HepG2 (cell line): ENCODE results near the gene INO80B. TPM values are rescaled to one million over a fixed set of nuclear protein-coding genes. Genes with fewer than 3 reads are reported as not detected.
A peak's percentile ranks its signal among the peaks of the same experiment; 100 is the strongest.

Experiments
- CERS6 ChIP-seq: sonication (generic); formaldehyde crosslinking; IDR thresholded peaks from 2 replicates; pipeline ENCODE4 v1.5.0; 2020; ENCODE audit warnings: missing genetic modification reagents
- DNMT1 ChIP-seq: sonication (generic); formaldehyde crosslinking; IDR thresholded peaks from 2 replicates; pipeline ENCODE4 v1.5.1; 2020; ENCODE audit warnings: mild to moderate bottlenecking, missing genetic modification reagents
- HDAC1 ChIP-seq: sonication (generic); formaldehyde crosslinking; IDR thresholded peaks from 2 replicates; pipeline ENCODE4 v1.5.1; 2020; ENCODE audit warnings: mild to moderate bottlenecking, missing genetic modification reagents
- HES4 ChIP-seq: sonication (generic); formaldehyde crosslinking; IDR thresholded peaks from 2 replicates; pipeline ENCODE4 v1.9.0; 2021; ENCODE audit warnings: mild to moderate bottlenecking, missing genetic modification reagents, borderline replicate concordance
- JDP2 ChIP-seq: sonication (generic); formaldehyde crosslinking; IDR thresholded peaks from 2 replicates; pipeline ENCODE4 v1.8.1; 2022; ENCODE audit warnings: missing genetic modification reagents, borderline replicate concordance
- LRRFIP1 ChIP-seq: sonication (generic); formaldehyde crosslinking; conservative IDR thresholded peaks from 2 replicates; pipeline ENCODE4 v1.4.0; 2020; ENCODE audit warnings: missing genetic modification reagents
- MYC ChIP-seq: sonication (generic); formaldehyde crosslinking; IDR thresholded peaks from 2 replicates; pipeline ENCODE4 v1.9.0; 2021; ENCODE audit warnings: missing genetic modification reagents, borderline replicate concordance
- RNF2 ChIP-seq: fragments of 450-650 bp; conservative IDR thresholded peaks from 2 replicates; pipeline ENCODE4 v1.6.1; 2016; ENCODE audit warnings: low read depth
- SP1 ChIP-seq, 2 experiments: fragments of 450-650 bp in 1 of 2; sonication (generic) in 1 of 2; formaldehyde crosslinking in 1 of 2; IDR thresholded peaks; 2 replicates each; pipeline versions ENCODE4 v1.4.0 to v1.6.1; 2016 to 2020; ENCODE audit warnings: missing genetic modification reagents in 1 of 2
- SP4 ChIP-seq: sonication (generic); formaldehyde crosslinking; IDR thresholded peaks from 2 replicates; pipeline ENCODE4 v1.8.1; 2023; ENCODE audit warnings: mild to moderate bottlenecking, missing genetic modification reagents
- TCF7L2 ChIP-seq: IDR thresholded peaks from 2 replicates; pipeline ENCODE4 v1.6.1; 2011; ENCODE audit warnings: mild to moderate bottlenecking, low read depth, low read length, moderate library complexity
- ZNF124 ChIP-seq: sonication (generic); formaldehyde crosslinking; IDR thresholded peaks from 2 replicates; pipeline ENCODE4 v1.4.0; 2020; ENCODE audit warnings: missing genetic modification reagents
- ZNF253 ChIP-seq: sonication (generic); formaldehyde crosslinking; IDR thresholded peaks from 2 replicates; pipeline ENCODE4 v1.8.0; 2022; ENCODE audit warnings: mild to moderate bottlenecking, missing genetic modification reagents, borderline replicate concordance
- ZNF256 ChIP-seq: sonication (generic); formaldehyde crosslinking; conservative IDR thresholded peaks from 2 replicates; pipeline ENCODE4 v1.4.0; 2020; ENCODE audit warnings: missing genetic modification reagents
- ZNF263 ChIP-seq: sonication (generic); formaldehyde crosslinking; IDR thresholded peaks from 2 replicates; pipeline ENCODE4 v1.4.0; 2020; ENCODE audit warnings: missing genetic modification reagents
- ZNF264 ChIP-seq: sonication (generic); formaldehyde crosslinking; IDR thresholded peaks from 2 replicates; pipeline ENCODE4 v1.4.0; 2020; ENCODE audit warnings: missing genetic modification reagents
- ZNF282 ChIP-seq: fragments of 450-650 bp; IDR thresholded peaks from 2 replicates; pipeline ENCODE4 v1.6.1; 2018; ENCODE audit not compliant: partially characterized antibody
- ZNF296 ChIP-seq: sonication (generic); formaldehyde crosslinking; conservative IDR thresholded peaks from 2 replicates; pipeline ENCODE4 v1.5.0; 2020; ENCODE audit warnings: mild to moderate bottlenecking, missing genetic modification reagents
- ZNF326 ChIP-seq: sonication (generic); formaldehyde crosslinking; IDR thresholded peaks from 2 replicates; pipeline ENCODE4 v1.4.0; 2020; ENCODE audit warnings: missing genetic modification reagents, borderline replicate concordance
- ZNF451 ChIP-seq: sonication (generic); formaldehyde crosslinking; IDR thresholded peaks from 2 replicates; pipeline ENCODE4 v1.5.0; 2020; ENCODE audit warnings: mild to moderate bottlenecking, missing genetic modification reagents
- ZNF530 ChIP-seq: sonication (generic); formaldehyde crosslinking; IDR thresholded peaks from 2 replicates; pipeline ENCODE4 v1.5.0; 2020; ENCODE audit warnings: low read depth, mild to moderate bottlenecking, missing genetic modification reagents
- ZNF607 ChIP-seq: sonication (generic); formaldehyde crosslinking; IDR thresholded peaks from 2 replicates; pipeline ENCODE4 v1.5.1; 2020; ENCODE audit warnings: missing genetic modification reagents, mild to moderate bottlenecking, borderline replicate concordance
- ZNF839 ChIP-seq: sonication (generic); formaldehyde crosslinking; IDR thresholded peaks from 2 replicates; pipeline ENCODE4 v1.4.0; 2020; ENCODE audit warnings: missing genetic modification reagents, mild to moderate bottlenecking, borderline replicate concordance
- ZNF879 ChIP-seq: sonication (generic); formaldehyde crosslinking; IDR thresholded peaks from 2 replicates; pipeline ENCODE4 v1.8.1; 2023; ENCODE audit warnings: missing genetic modification reagents
- polyA plus RNA-seq, 8 experiments: library from polyadenylated mRNA; depleted of rRNA in 3 of 8; stranded (reverse) in 7 of 8; unstranded in 1 of 8; fragments of >200 nt; fragmentation: Illumina TruSeq in 4 of 8; extraction: Trizol in 4 of 8; gene quantifications; 2 replicates each; pipeline versions ENCODE4 v1.2.1 to v1.2.3, GENCODE V29; 2011 to 2016; ENCODE audit warnings: low read depth in 4 of 8, missing spikeins in 1 of 8, mixed read lengths in 1 of 8; ENCODE audit not compliant: insufficient read depth in 1 of 8
- total RNA-seq, 5 experiments: library from RNA; depleted of rRNA; stranded (reverse); fragments of >200 nt; fragmentation: Illumina TruSeq; extraction: Trizol; gene quantifications; 2 replicates each; pipeline ENCODE4 v1.2.3, GENCODE V29; 2016; ENCODE audit warnings: low read depth in 1 of 5

The INO80B gene
- total and polyA plus RNA-seq, 2 of the 13 experiments (the other 11 are each of a cell fraction or from before 2014, with no cell fraction given): 6.2 to 14.5 TPM

GRCh38 chr2:74440378-74441169 is 14.3 kb upstream of the INO80B start (continued):
- TF ChIP-seq ZNF282: no peak
- TF ChIP-seq LRRFIP1 (CRISPR knock-in tag): no peak
- TF ChIP-seq ZNF253 (CRISPR knock-in tag): peak; percentile 84; the same call in 1 of the 2 replicates
- TF ChIP-seq RNF2: peak; percentile 31; the same call in 1 of the 2 replicates
- TF ChIP-seq DNMT1 (CRISPR knock-in tag): peak; percentile 88
- peak; percentile 92 for TF ChIP-seq MYC (CRISPR knock-in tag)
- peak; percentile 94 for TF ChIP-seq SP4 (CRISPR knock-in tag)
- TF ChIP-seq HES4: no peak; the same call in 1 of the 2 replicates
- no peak for TF ChIP-seq CERS6 (CRISPR knock-in tag)
- no peak; the same call in 1 of the 2 replicates for TF ChIP-seq JDP2 (CRISPR knock-in tag)
- peak; percentile 80; the same call in 1 of the 2 replicates for TF ChIP-seq ZNF451 (CRISPR knock-in tag)
- no peak; the same call in 1 of the 2 replicates for TF ChIP-seq ZNF839
- no peak for TF ChIP-seq ZNF326 (CRISPR knock-in tag)
- no peak for TF ChIP-seq ZNF124 (CRISPR knock-in tag)
- TF ChIP-seq TCF7L2: no peak
- TF ChIP-seq ZNF879 (CRISPR knock-in tag): peak; percentile 65; the same call in 1 of the 2 replicates
- peak; percentile 74 for TF ChIP-seq ZNF607 (CRISPR knock-in tag)
- TF ChIP-seq SP1 (IDR thresholded peaks at IDR 0.05): 0 out of 2 replicates have a peak, but pooled peaks have one; percentile 9
- TF ChIP-seq SP1 (CRISPR knock-in tag; IDR thresholded peaks at IDR 0.05): peak; percentile 73
- no peak; the same call in 1 of the 2 replicates for TF ChIP-seq ZNF256 (CRISPR knock-in tag)
- peak; percentile 85 for TF ChIP-seq ZNF264 (CRISPR knock-in tag)
- TF ChIP-seq HDAC1 (CRISPR knock-in tag): peak; percentile 95
- no peak for TF ChIP-seq ZNF530 (CRISPR knock-in tag)
- TF ChIP-seq ZNF263: peak; percentile 69
- TF ChIP-seq ZNF296 (CRISPR knock-in tag): peak; percentile 5; the same call in 1 of the 2 replicates
